ENCODE results near the gene ACSF3.

Gene ACSF3

GRCh38 chr16:89167425-89167941 is 73.8 kb downstream of the ACSF3 start (continued):
- TF ChIP-seq ZNF16 (tag by site-specific recombination; IDR thresholded peaks at IDR 0.05; ENCODE audit: low read depth) (no peak), SP2 (tag by site-specific recombination; IDR thresholded peaks at IDR 0.05) (no peak), ZNF426 (tag by site-specific recombination; IDR thresholded peaks at IDR 0.05) (no peak), ZEB2 (tag by site-specific recombination; IDR thresholded peaks at IDR 0.05) (peak; percentile 45; the same call in 1 of the 2 replicates), ZNF341 (tag by site-specific recombination; IDR thresholded peaks at IDR 0.05; ENCODE audit: low read depth) (peak; percentile 89), SCRT2 (tag by site-specific recombination; IDR thresholded peaks at IDR 0.05) (no peak), ZNF623 (tag by site-specific recombination; IDR thresholded peaks at IDR 0.05) (no peak), ZNF510 (tag by site-specific recombination; IDR thresholded peaks at IDR 0.05; ENCODE audit: insufficient replicate concordance) (no peak), ZNF223 (tag by site-specific recombination; IDR thresholded peaks at IDR 0.05) (no peak), ZNF791 (tag by site-specific recombination; IDR thresholded peaks at IDR 0.05) (no peak), ZBTB8A (tag by site-specific recombination; IDR thresholded peaks at IDR 0.05) (peak; percentile 87), ZNF549 (tag by site-specific recombination; IDR thresholded peaks at IDR 0.05) (no peak), ZNF664 (tag by site-specific recombination; IDR thresholded peaks at IDR 0.05) (no peak), ZNF24 (tag by site-specific recombination; IDR thresholded peaks at IDR 0.05) (no peak), MEIS1 (CRISPR knock-in tag; IDR thresholded peaks at IDR 0.05; ENCODE audit: borderline replicate concordance) (no peak), GLIS2 (tag by site-specific recombination; IDR thresholded peaks at IDR 0.05) (peak; percentile 9; the same call in 1 of the 2 replicates), KLF9 (tag by site-specific recombination; IDR thresholded peaks at IDR 0.05; ENCODE audit: low read depth) (peak; percentile 53), ZBTB26 (tag by site-specific recombination; optimal IDR thresholded peaks at IDR 0.05) (peak; percentile 29), ZNF580 (tag by site-specific recombination; IDR thresholded peaks at IDR 0.05) (0 out of 2 replicates have a peak, but pooled peaks have one; percentile 51), ZNF585B (tag by site-specific recombination; IDR thresholded peaks at IDR 0.05) (no peak)
- TF ChIP-seq, protein P1, sequence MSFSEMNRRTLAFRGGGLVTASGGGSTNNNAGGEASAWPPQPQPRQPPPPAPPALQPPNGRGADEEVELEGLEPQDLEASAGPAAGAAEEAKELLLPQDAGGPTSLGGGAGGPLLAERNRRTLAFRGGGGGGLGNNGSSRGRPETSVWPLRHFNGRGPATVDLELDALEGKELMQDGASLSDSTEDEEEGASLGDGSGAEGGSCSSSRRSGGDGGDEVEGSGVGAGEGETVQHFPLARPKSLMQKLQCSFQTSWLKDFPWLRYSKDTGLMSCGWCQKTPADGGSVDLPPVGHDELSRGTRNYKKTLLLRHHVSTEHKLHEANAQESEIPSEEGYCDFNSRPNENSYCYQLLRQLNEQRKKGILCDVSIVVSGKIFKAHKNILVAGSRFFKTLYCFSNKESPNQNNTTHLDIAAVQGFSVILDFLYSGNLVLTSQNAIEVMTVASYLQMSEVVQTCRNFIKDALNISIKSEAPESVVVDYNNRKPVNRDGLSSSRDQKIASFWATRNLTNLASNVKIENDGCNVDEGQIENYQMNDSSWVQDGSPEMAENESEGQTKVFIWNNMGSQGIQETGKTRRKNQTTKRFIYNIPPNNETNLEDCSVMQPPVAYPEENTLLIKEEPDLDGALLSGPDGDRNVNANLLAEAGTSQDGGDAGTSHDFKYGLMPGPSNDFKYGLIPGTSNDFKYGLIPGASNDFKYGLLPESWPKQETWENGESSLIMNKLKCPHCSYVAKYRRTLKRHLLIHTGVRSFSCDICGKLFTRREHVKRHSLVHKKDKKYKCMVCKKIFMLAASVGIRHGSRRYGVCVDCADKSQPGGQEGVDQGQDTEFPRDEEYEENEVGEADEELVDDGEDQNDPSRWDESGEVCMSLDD (tag by site-specific recombination; IDR thresholded peaks at IDR 0.05): no peak; the same call in 1 of the 2 replicates
- TF ChIP-seq, protein P2, sequence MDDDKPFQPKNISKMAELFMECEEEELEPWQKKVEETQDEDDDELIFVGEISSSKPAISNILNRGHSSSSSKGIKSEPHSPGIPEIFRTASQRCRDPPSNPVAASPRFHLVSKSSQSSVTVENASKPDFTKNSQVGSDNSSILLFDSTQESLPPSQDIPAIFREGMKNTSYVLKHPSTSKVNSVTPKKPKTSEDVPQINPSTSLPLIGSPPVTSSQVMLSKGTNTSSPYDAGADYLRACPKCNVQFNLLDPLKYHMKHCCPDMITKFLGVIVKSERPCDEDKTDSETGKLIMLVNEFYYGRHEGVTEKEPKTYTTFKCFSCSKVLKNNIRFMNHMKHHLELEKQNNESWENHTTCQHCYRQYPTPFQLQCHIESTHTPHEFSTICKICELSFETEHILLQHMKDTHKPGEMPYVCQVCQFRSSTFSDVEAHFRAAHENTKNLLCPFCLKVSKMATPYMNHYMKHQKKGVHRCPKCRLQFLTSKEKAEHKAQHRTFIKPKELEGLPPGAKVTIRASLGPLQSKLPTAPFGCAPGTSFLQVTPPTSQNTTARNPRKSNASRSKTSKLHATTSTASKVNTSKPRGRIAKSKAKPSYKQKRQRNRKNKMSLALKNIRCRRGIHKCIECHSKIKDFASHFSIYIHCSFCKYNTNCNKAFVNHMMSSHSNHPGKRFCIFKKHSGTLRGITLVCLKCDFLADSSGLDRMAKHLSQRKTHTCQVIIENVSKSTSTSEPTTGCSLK (tag by site-specific recombination; IDR thresholded peaks at IDR 0.05): no peak
- TF ChIP-seq, protein P3, sequence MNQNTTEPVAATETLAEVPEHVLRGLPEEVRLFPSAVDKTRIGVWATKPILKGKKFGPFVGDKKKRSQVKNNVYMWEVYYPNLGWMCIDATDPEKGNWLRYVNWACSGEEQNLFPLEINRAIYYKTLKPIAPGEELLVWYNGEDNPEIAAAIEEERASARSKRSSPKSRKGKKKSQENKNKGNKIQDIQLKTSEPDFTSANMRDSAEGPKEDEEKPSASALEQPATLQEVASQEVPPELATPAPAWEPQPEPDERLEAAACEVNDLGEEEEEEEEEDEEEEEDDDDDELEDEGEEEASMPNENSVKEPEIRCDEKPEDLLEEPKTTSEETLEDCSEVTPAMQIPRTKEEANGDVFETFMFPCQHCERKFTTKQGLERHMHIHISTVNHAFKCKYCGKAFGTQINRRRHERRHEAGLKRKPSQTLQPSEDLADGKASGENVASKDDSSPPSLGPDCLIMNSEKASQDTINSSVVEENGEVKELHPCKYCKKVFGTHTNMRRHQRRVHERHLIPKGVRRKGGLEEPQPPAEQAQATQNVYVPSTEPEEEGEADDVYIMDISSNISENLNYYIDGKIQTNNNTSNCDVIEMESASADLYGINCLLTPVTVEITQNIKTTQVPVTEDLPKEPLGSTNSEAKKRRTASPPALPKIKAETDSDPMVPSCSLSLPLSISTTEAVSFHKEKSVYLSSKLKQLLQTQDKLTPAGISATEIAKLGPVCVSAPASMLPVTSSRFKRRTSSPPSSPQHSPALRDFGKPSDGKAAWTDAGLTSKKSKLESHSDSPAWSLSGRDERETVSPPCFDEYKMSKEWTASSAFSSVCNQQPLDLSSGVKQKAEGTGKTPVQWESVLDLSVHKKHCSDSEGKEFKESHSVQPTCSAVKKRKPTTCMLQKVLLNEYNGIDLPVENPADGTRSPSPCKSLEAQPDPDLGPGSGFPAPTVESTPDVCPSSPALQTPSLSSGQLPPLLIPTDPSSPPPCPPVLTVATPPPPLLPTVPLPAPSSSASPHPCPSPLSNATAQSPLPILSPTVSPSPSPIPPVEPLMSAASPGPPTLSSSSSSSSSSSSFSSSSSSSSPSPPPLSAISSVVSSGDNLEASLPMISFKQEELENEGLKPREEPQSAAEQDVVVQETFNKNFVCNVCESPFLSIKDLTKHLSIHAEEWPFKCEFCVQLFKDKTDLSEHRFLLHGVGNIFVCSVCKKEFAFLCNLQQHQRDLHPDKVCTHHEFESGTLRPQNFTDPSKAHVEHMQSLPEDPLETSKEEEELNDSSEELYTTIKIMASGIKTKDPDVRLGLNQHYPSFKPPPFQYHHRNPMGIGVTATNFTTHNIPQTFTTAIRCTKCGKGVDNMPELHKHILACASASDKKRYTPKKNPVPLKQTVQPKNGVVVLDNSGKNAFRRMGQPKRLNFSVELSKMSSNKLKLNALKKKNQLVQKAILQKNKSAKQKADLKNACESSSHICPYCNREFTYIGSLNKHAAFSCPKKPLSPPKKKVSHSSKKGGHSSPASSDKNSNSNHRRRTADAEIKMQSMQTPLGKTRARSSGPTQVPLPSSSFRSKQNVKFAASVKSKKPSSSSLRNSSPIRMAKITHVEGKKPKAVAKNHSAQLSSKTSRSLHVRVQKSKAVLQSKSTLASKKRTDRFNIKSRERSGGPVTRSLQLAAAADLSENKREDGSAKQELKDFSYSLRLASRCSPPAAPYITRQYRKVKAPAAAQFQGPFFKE (tag by site-specific recombination; IDR thresholded peaks at IDR 0.05; ENCODE audit: borderline replicate concordance): no peak
- TF ChIP-seq, protein P4, sequence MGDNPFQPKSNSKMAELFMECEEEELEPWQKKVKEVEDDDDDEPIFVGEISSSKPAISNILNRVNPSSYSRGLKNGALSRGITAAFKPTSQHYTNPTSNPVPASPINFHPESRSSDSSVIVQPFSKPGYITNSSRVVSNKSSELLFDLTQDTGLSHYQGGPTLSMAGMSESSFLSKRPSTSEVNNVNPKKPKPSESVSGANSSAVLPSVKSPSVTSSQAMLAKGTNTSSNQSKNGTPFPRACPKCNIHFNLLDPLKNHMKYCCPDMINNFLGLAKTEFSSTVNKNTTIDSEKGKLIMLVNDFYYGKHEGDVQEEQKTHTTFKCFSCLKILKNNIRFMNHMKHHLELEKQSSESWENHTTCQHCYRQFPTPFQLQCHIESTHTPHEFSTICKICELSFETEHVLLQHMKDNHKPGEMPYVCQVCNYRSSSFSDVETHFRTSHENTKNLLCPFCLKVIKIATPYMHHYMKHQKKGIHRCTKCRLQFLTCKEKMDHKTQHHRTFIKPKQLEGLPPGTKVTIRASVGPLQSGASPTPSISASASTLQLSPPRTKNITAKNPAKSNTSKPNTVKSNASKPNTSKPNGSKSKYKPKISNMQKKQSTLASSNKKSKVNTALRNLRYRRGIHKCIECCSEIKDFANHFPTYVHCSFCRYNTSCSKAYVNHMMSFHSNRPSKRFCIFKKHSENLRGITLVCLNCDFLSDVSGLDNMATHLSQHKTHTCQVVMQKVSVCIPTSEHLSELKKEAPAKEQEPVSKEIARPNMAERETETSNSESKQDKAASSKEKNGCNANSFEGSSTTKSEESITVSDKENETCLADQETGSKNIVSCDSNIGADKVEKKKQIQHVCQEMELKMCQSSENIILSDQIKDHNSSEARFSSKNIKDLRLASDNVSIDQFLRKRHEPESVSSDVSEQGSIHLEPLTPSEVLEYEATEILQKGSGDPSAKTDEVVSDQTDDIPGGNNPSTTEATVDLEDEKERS (tag by site-specific recombination; IDR thresholded peaks at IDR 0.05): no peak
